Activated CD8-positive, alpha-beta memory T cell treated with anti-CD3 and anti-CD28 coated beads for 24 hours (primary cell): ENCODE results near the gene LTK.
"Not testable (repeated sequence)": the region's sequence is repeated elsewhere in the genome, so short reads cannot be mapped to it uniquely, and the experiment has no call there.

Experiments used
- DNase-seq: peaks from one replicate; pipeline ENCODE4 v3.0.0-alpha.2; 2020

The LTK gene

GRCh38 chr15:41473418-41473817 is 40.2 kb downstream of the LTK start:
- DNase-seq: no peak

GRCh38 chr15:41469644-41470043 is 44.0 kb downstream of the LTK start:
- DNase-seq: not testable (repeated sequence)

GRCh38 chr15:41466711-41467110 is 46.9 kb downstream of the LTK start:
- no peak for DNase-seq

- DNase-seq: no peak
Observed at GRCh38 chr15:41465822-41466421, 47.7 kb downstream of the LTK start.

GRCh38 chr15:41464889-41465580 is 48.6 kb downstream of the LTK start:
- DNase-seq: no peak

- no peak for DNase-seq
Observed at GRCh38 chr15:41462084-41462795, 51.4 kb downstream of the LTK start.
